Measurements from ENCODE around the gene CUEDC1. TPM values are rescaled to one million over a fixed set of nuclear protein-coding genes. Genes with fewer than 3 reads are reported as not detected.

Gene CUEDC1
- total and polyA plus RNA-seq, 2 of the 4 experiments (the other 2 are of a cell fraction) = 4.1 to 21.2 TPM

DNA sequence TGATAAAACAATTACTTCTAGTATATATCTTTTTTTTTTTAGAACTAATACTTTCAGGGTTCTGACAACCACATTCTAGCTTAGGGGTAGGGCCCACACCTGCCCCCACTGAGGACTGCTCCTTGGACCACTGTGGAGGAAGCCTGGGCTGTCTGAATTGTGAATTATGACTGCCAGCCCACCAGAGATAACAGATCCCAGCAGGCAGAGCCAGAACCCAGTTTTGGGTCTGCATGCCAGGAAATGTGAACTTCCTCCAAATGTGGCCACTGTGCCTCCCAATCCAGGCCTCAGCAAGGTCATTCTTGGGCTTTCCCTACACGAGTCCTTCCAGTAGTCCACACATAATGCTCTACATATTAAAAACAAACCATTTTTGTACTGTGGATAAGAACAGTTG, 16.9 kb upstream of the CUEDC1 start:
- ATAC-seq (ENCODE audit: low read depth) (no peak), DNase-seq (no peak)
- BruUV-seq (replicated peaks) = no TSS peak
- H3K27ac ChIP-seq (ENCODE audit: insufficient read depth, low read length) = peak overlapping the region; percentile 11; the same call in 1 of the 2 replicates
- H2AK5ac ChIP-seq (ENCODE audit: low read depth, low read length) = no peak overlapping the region
- H2BK120ac ChIP-seq (ENCODE audit: low read depth, low read length) = no peak overlapping the region
- no peak overlapping the region for H3K18ac ChIP-seq (ENCODE audit: low read depth, low read length)
- no peak overlapping the region for H3K56ac ChIP-seq (ENCODE audit: extremely low read depth, insufficient read depth, low read length)
- no peak overlapping the region for H2AFZ ChIP-seq (replicated peaks; ENCODE audit: low read length, poor library complexity)
- H3K4me3 ChIP-seq (ENCODE audit: insufficient read depth, low read depth, low read length) = no peak overlapping the region
- peaks cover 12% of the 10 kb centered on the region for H3K4me1 ChIP-seq (ENCODE audit: control insufficient read depth, insufficient read depth, low read length)
- H3K9me3 ChIP-seq (ENCODE audit: control insufficient read depth, insufficient read depth, low read length) = no peaks in the 10 kb centered on the region
- H2BK20ac ChIP-seq (ENCODE audit: low read depth, low read length) = no peak overlapping the region
- TF ChIP-seq SMC3 (IDR thresholded peaks at IDR 0.05; ENCODE audit: low read depth, low read length) = no peak
- no peak for TF ChIP-seq MAFK (IDR thresholded peaks at IDR 0.05; ENCODE audit: low read depth, low read length)
- TF ChIP-seq POLR2A (IDR thresholded peaks at IDR 0.05; ENCODE audit: low read depth, low read length) = no peak
- TF ChIP-seq, protein P1, sequence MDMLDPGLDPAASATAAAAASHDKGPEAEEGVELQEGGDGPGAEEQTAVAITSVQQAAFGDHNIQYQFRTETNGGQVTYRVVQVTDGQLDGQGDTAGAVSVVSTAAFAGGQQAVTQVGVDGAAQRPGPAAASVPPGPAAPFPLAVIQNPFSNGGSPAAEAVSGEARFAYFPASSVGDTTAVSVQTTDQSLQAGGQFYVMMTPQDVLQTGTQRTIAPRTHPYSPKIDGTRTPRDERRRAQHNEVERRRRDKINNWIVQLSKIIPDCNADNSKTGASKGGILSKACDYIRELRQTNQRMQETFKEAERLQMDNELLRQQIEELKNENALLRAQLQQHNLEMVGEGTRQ (IDR thresholded peaks at IDR 0.05; ENCODE audit: low read depth, low read length) = no peak
- no peak for TF ChIP-seq RFX5 (IDR thresholded peaks at IDR 0.05; ENCODE audit: low read depth, low read length)
- no peak for TF ChIP-seq BHLHE40 (IDR thresholded peaks at IDR 0.05; ENCODE audit: low read depth, low read length)
- TF ChIP-seq, protein P2, sequence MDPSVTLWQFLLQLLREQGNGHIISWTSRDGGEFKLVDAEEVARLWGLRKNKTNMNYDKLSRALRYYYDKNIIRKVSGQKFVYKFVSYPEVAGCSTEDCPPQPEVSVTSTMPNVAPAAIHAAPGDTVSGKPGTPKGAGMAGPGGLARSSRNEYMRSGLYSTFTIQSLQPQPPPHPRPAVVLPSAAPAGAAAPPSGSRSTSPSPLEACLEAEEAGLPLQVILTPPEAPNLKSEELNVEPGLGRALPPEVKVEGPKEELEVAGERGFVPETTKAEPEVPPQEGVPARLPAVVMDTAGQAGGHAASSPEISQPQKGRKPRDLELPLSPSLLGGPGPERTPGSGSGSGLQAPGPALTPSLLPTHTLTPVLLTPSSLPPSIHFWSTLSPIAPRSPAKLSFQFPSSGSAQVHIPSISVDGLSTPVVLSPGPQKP (IDR thresholded peaks at IDR 0.05; ENCODE audit: borderline replicate concordance, low read depth, low read length) = no peak
- no peak for TF ChIP-seq CEBPB (IDR thresholded peaks at IDR 0.05; ENCODE audit: low read depth, low read length)
- TF ChIP-seq FOS (IDR thresholded peaks at IDR 0.05; ENCODE audit: low read depth, low read length) = no peak
- TF ChIP-seq RCOR1 (IDR thresholded peaks at IDR 0.05; ENCODE audit: insufficient replicate concordance, low read length) = no peak
- no peak for TF ChIP-seq RAD21 (IDR thresholded peaks at IDR 0.05; ENCODE audit: low read length)
- no peak for TF ChIP-seq MAZ (IDR thresholded peaks at IDR 0.05; ENCODE audit: borderline replicate concordance, low read depth, low read length)
- no peak for TF ChIP-seq MXI1 (IDR thresholded peaks at IDR 0.05; ENCODE audit: borderline replicate concordance, low read depth, low read length)
- TF ChIP-seq CHD1 (IDR thresholded peaks at IDR 0.05; ENCODE audit: low read depth, low read length) = no peak
- TF ChIP-seq, protein P3, sequence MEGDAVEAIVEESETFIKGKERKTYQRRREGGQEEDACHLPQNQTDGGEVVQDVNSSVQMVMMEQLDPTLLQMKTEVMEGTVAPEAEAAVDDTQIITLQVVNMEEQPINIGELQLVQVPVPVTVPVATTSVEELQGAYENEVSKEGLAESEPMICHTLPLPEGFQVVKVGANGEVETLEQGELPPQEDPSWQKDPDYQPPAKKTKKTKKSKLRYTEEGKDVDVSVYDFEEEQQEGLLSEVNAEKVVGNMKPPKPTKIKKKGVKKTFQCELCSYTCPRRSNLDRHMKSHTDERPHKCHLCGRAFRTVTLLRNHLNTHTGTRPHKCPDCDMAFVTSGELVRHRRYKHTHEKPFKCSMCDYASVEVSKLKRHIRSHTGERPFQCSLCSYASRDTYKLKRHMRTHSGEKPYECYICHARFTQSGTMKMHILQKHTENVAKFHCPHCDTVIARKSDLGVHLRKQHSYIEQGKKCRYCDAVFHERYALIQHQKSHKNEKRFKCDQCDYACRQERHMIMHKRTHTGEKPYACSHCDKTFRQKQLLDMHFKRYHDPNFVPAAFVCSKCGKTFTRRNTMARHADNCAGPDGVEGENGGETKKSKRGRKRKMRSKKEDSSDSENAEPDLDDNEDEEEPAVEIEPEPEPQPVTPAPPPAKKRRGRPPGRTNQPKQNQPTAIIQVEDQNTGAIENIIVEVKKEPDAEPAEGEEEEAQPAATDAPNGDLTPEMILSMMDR (conservative IDR thresholded peaks at IDR 0.05; ENCODE audit: low read depth, low read length) = no peak
- no peak for TF ChIP-seq NFE2L2 (IDR thresholded peaks at IDR 0.05; ENCODE audit: low read depth, low read length)
- intact Hi-C loops (cut with micrococcal nuclease) = no loop called here
- no peak overlapping the region for H4K8ac ChIP-seq (ENCODE audit: low read depth in 2 of 2, low read length in 2 of 2)
- peaks cover 27% of the 10 kb centered on the region for H4K20me1 ChIP-seq (ENCODE audit: insufficient read depth, low read length)
- in situ Hi-C loops (cut with MboI; ENCODE audit: low sequenced_read_pairs) = no loop called here
- H3K36me3 ChIP-seq (ENCODE audit: control insufficient read depth, insufficient read depth, low read length) = peaks cover 27% of the 10 kb centered on the region
- CTCF ChIA-PET = interaction anchor here (0.5 kb wide), 1 partner anchor 97 kb away, joined by 3 read pairs; no protein-coding TSS in a partner anchor
- H3K27me3 ChIP-seq (ENCODE audit: control insufficient read depth, insufficient read depth, low read length) = no peaks in the 10 kb centered on the region
- no peak overlapping the region for H2BK15ac ChIP-seq (ENCODE audit: low read depth, low read length)
- H3K23ac ChIP-seq (ENCODE audit: low read depth, low read length) = no peak overlapping the region; the same call in 1 of the 2 replicates
- H2BK5ac ChIP-seq (ENCODE audit: low read depth, low read length, poor library complexity, severe bottlenecking) = no peak overlapping the region
- H3K79me1 ChIP-seq (ENCODE audit: low read depth in 1 of 2, low read length in 2 of 2) = peaks cover 18 to 39% of the 10 kb centered on the region in 2 experiments
- no peak overlapping the region for H4K91ac ChIP-seq (ENCODE audit: insufficient read depth, low read depth, low read length)
- H2AK9ac ChIP-seq (replicated peaks; ENCODE audit: low read depth, low read length, poor library complexity) = no peak overlapping the region
- H4K5ac ChIP-seq (ENCODE audit: low read depth, low read length) = no peak overlapping the region
- H3K4me2 ChIP-seq (ENCODE audit: low read depth, low read length) = no peak overlapping the region
- POLR2A ChIA-PET (ENCODE audit: unreplicated experiment) = no interaction called here
- no peak overlapping the region for H3K14ac ChIP-seq (replicated peaks; ENCODE audit: low read depth, low read length)
- dilution Hi-C loops (cut with HindIII; ENCODE audit: low sequenced_read_pairs, unreplicated experiment) = no loop called here
- H3K9ac ChIP-seq (ENCODE audit: low read depth, low read length) = no peak overlapping the region
- H3K9me1 ChIP-seq (ENCODE audit: insufficient read depth, low read length) = peaks cover 14% of the 10 kb centered on the region
- no CpG with 5 or more reads among the region's 1 CpG for WGBS, 2 experiments (ENCODE audit: extremely low coverage in 2 of 2, insufficient read length in 1 of 2)
- H3K4ac ChIP-seq (ENCODE audit: low read depth, low read length) = no peak overlapping the region

All from IMR-90 (cell line).